HepG2 (cell line): Measurements from ENCODE around the gene KCNAB1. TPM values are rescaled to one million over a fixed set of nuclear protein-coding genes. Genes with fewer than 3 reads are reported as not detected.

ENCODE experiments used
- GATA4 ChIP-seq: sonication (generic); IDR thresholded peaks from 2 replicates; pipeline ENCODE4 v1.6.1; 2016; ENCODE audit warnings: antibody characterized with exemption, low read depth, borderline replicate concordance
- KDM5B ChIP-seq: sonication (generic); formaldehyde crosslinking; IDR thresholded peaks from 2 replicates; pipeline ENCODE4 v1.4.0; 2020; ENCODE audit warnings: missing genetic modification reagents, mild to moderate bottlenecking, borderline replicate concordance
- SNAPC4 ChIP-seq: sonication (generic); formaldehyde crosslinking; IDR thresholded peaks from 2 replicates; pipeline ENCODE4 v1.4.0; 2020; ENCODE audit warnings: mild to moderate bottlenecking, missing genetic modification reagents
- SOX13 ChIP-seq, 3 experiments: fragments of 450-650 bp in 1 of 3; sonication (generic) in 1 of 3; formaldehyde crosslinking in 1 of 3; IDR thresholded peaks in 2 of 3; conservative IDR thresholded peaks in 1 of 3; 2 replicates each; pipeline versions ENCODE4 v1.5.0 to v1.6.1; 2016 to 2020; ENCODE audit warnings: antibody characterized with exemption in 1 of 3, mild to moderate bottlenecking in 1 of 3, missing compliant biosample characterization in 1 of 3, missing genetic modification reagents in 1 of 3, moderate library complexity in 1 of 3
- ZEB1 ChIP-seq: IDR thresholded peaks from 2 replicates; pipeline ENCODE4 v1.6.1; 2012; ENCODE audit warnings: mild to moderate bottlenecking, low read depth, inconsistent platforms; ENCODE audit not compliant: insufficient replicate concordance
- ZKSCAN1 ChIP-seq: fragments of 150-350 bp; IDR thresholded peaks from 2 replicates; pipeline ENCODE4 v1.6.1; 2014; ENCODE audit warnings: low read length
- ZNF142 ChIP-seq: sonication (generic); formaldehyde crosslinking; IDR thresholded peaks from 2 replicates; pipeline ENCODE4 v1.4.0; 2020; ENCODE audit warnings: missing genetic modification reagents
- ZNF335 ChIP-seq: sonication (generic); formaldehyde crosslinking; IDR thresholded peaks from 2 replicates; pipeline ENCODE4 v1.4.0; 2020; ENCODE audit warnings: missing genetic modification reagents
- ZSCAN12 ChIP-seq: sonication (generic); formaldehyde crosslinking; IDR thresholded peaks from 2 replicates; pipeline ENCODE4 v1.9.0; 2021; ENCODE audit warnings: mild to moderate bottlenecking, missing genetic modification reagents
- polyA plus RNA-seq, 8 experiments: library from polyadenylated mRNA; depleted of rRNA in 3 of 8; stranded (reverse) in 7 of 8; unstranded in 1 of 8; fragments of >200 nt; fragmentation: Illumina TruSeq in 4 of 8; extraction: Trizol in 4 of 8; gene quantifications; 2 replicates each; pipeline versions ENCODE4 v1.2.1 to v1.2.3, GENCODE V29; 2011 to 2016; ENCODE audit warnings: low read depth in 4 of 8, missing spikeins in 1 of 8, mixed read lengths in 1 of 8; ENCODE audit not compliant: insufficient read depth in 1 of 8
- total RNA-seq, 5 experiments: library from RNA; depleted of rRNA; stranded (reverse); fragments of >200 nt; fragmentation: Illumina TruSeq; extraction: Trizol; gene quantifications; 2 replicates each; pipeline ENCODE4 v1.2.3, GENCODE V29; 2016; ENCODE audit warnings: low read depth in 1 of 5
- TF ChIP-seq, protein P1 (sequence below): sonication (generic); formaldehyde crosslinking; IDR thresholded peaks from 2 replicates; pipeline ENCODE4 v1.9.0; 2021; ENCODE audit warnings: missing genetic modification reagents, borderline replicate concordance
- TF ChIP-seq, protein P2 (sequence below): sonication (generic); formaldehyde crosslinking; IDR thresholded peaks from 2 replicates; pipeline ENCODE4 v1.4.0; 2020; ENCODE audit warnings: missing genetic modification reagents

KCNAB1 gene
- total and polyA plus RNA-seq, 2 of the 13 experiments (the other 11 are each of a cell fraction or from before 2014, with no cell fraction given) = not detected

GRCh38 chr3:156554842-156555687 lies 434.7 kb downstream of the KCNAB1 start, which contains the start of gene SSR3 (continued):
- TF ChIP-seq, protein P1, sequence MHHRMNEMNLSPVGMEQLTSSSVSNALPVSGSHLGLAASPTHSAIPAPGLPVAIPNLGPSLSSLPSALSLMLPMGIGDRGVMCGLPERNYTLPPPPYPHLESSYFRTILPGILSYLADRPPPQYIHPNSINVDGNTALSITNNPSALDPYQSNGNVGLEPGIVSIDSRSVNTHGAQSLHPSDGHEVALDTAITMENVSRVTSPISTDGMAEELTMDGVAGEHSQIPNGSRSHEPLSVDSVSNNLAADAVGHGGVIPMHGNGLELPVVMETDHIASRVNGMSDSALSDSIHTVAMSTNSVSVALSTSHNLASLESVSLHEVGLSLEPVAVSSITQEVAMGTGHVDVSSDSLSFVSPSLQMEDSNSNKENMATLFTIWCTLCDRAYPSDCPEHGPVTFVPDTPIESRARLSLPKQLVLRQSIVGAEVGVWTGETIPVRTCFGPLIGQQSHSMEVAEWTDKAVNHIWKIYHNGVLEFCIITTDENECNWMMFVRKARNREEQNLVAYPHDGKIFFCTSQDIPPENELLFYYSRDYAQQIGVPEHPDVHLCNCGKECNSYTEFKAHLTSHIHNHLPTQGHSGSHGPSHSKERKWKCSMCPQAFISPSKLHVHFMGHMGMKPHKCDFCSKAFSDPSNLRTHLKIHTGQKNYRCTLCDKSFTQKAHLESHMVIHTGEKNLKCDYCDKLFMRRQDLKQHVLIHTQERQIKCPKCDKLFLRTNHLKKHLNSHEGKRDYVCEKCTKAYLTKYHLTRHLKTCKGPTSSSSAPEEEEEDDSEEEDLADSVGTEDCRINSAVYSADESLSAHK (CRISPR knock-in tag) = no peak
- TF ChIP-seq SOX13 (IDR thresholded peaks at IDR 0.05) = no peak
- 0 out of 4 replicates have a peak, but pooled peaks of 1 of the 2 experiments have one; percentile 19 for TF ChIP-seq SOX13 (CRISPR knock-in tag; conservative IDR thresholded peaks at IDR 0.05 in 1 of 2, IDR thresholded peaks at IDR 0.05 in 1 of 2)
- no peak for TF ChIP-seq ZEB1
- TF ChIP-seq, protein P2, sequence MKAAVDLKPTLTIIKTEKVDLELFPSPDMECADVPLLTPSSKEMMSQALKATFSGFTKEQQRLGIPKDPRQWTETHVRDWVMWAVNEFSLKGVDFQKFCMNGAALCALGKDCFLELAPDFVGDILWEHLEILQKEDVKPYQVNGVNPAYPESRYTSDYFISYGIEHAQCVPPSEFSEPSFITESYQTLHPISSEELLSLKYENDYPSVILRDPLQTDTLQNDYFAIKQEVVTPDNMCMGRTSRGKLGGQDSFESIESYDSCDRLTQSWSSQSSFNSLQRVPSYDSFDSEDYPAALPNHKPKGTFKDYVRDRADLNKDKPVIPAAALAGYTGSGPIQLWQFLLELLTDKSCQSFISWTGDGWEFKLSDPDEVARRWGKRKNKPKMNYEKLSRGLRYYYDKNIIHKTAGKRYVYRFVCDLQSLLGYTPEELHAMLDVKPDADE (CRISPR knock-in tag) = no peak
- TF ChIP-seq ZKSCAN1 = peak; percentile 30; the same call in 1 of the 2 replicates
- TF ChIP-seq GATA4 = no peak; the same call in 1 of the 2 replicates
- TF ChIP-seq KDM5B (CRISPR knock-in tag) = peak; percentile 84
- 0 out of 2 replicates have a peak, but pooled peaks have one; percentile 36 for TF ChIP-seq ZNF142 (CRISPR knock-in tag)
- no peak for TF ChIP-seq SNAPC4
- peak; percentile 93 for TF ChIP-seq ZNF335 (CRISPR knock-in tag)
- no peak for TF ChIP-seq ZSCAN12 (CRISPR knock-in tag)
